ENCODE data around the gene SLC41A2.
"Not testable (repeated sequence)": the region's sequence is repeated elsewhere in the genome, so short reads cannot be mapped to it uniquely, and the experiment has no call there.

Gene SLC41A2

GRCh38 chr12:104958001-104958804 is at the start of gene SLC41A2:
Gene SLC41A2 (minus strand): TSS chr12:104958290. CDS start chr12:104928527, 29,763 bp downstream.
- DNase-seq: peak; percentile 88 to 93 (median 89)

- no peak for DNase-seq
Measured at GRCh38 chr12:105001476-105001875, 43.4 kb upstream of the SLC41A2 start.

- no peak for DNase-seq
Measured at GRCh38 chr12:104999347-104999685, 41.2 kb upstream of the SLC41A2 start.

- DNase-seq: peak; percentile 89 to 98 (median 94)
Measured at GRCh38 chr12:104998423-104999346, 40.6 kb upstream of the SLC41A2 start.

GRCh38 chr12:104997541-104997940 is 39.5 kb upstream of the SLC41A2 start:
- no peak for DNase-seq

- no peak for DNase-seq
Measured at GRCh38 chr12:104994336-104994735, 36.2 kb upstream of the SLC41A2 start.

GRCh38 chr12:104991565-104992128 is 33.6 kb upstream of the SLC41A2 start:
- DNase-seq: peak in 1 of 3 experiments; percentile 52

GRCh38 chr12:104990950-104991349 is 32.9 kb upstream of the SLC41A2 start:
- DNase-seq: no peak

GRCh38 chr12:104986022-104986941 is 28.2 kb upstream of the SLC41A2 start, which contains the start of gene NOPCHAP1:
Gene NOPCHAP1 (plus strand): TSS chr12:104986316. CDS start chr12:104986353, 37 bp downstream.
- DNase-seq: peak; percentile 96 to 98 (median 97)

GRCh38 chr12:104985206-104985605 is 27.1 kb upstream of the SLC41A2 start:
- no peak for DNase-seq

- not testable (repeated sequence) for DNase-seq
Measured at GRCh38 chr12:104977688-104978087, 19.6 kb upstream of the SLC41A2 start.

GRCh38 chr12:104976703-104977102 is 18.6 kb upstream of the SLC41A2 start:
- DNase-seq: no peak

GRCh38 chr12:104975587-104976343 is 17.7 kb upstream of the SLC41A2 start:
- DNase-seq: no peak

GRCh38 chr12:104974626-104975290 is 16.7 kb upstream of the SLC41A2 start:
- DNase-seq: no peak

GRCh38 chr12:104973250-104973649 is 15.2 kb upstream of the SLC41A2 start:
- no peak for DNase-seq

- no peak for DNase-seq
Measured at GRCh38 chr12:104971306-104971705, 13.2 kb upstream of the SLC41A2 start.

- DNase-seq: no peak
Measured at GRCh38 chr12:104969343-104969742, 11.3 kb upstream of the SLC41A2 start.

GRCh38 chr12:104966677-104967076 is 8.6 kb upstream of the SLC41A2 start:
- no peak for DNase-seq

- peak in 1 of 3 experiments; percentile 35 for DNase-seq
Measured at GRCh38 chr12:104964856-104965205, 6.7 kb upstream of the SLC41A2 start.

GRCh38 chr12:104964167-104964855 is 6.2 kb upstream of the SLC41A2 start:
- peak; percentile 50 to 95 (median 75) for DNase-seq
